HPDE6-E6E7 (cell line): ENCODE results near the gene ZNF610.
A peak's percentile ranks its signal among the peaks of the same experiment; 100 is the strongest.

Experiments used
- DNase-seq: peaks from one replicate; pipeline ENCODE4 v3.0.0; 2011; ENCODE audit warnings: missing footprints; ENCODE audit errors: extremely low spot score

Gene ZNF610

DNA sequence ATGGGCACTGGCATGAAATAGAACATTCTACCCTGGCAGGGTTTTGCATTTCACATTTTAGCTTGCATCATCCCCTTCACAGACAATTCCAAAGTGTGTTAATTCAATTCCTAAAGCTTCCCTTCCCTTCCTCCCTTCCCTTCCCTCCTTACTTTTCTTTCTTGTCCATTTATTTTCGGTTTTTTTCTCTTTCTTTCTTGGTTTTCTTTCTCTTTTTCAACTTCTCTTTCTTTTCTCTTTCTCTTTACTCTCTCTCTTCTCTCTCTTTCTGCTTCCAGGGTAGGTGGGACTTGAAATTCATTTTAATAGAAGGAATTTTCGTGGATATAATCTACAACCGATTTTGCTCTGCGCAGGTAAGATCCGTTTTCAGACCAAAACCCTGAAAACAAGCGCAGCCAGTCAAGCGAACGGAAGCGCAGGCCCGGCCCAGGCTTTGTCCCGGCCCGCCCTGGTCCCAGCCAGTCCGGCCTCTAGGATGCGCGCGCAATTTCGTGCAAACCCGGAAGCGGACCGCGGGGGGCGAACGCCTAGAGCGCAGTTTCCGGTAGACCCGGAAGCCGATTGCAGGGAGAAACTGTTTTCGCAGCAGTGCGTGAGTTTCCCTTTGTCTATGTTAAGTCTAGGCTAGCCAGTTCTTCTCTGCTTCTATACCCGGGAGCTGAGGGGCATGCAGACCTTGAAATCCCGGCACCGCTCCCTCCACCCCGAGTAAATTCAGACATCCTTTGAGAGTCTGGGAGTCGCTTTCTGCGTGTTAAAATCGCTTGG, 61.5 kb downstream of the ZNF610 start, which contains the start of gene ZNF528:
TSS of gene ZNF528 (plus strand) at position 540 of the 771 bp plus-strand sequence. CDS start 4,165 bp downstream, outside the sequence.
- DNase-seq = peak; percentile 98

DNA sequence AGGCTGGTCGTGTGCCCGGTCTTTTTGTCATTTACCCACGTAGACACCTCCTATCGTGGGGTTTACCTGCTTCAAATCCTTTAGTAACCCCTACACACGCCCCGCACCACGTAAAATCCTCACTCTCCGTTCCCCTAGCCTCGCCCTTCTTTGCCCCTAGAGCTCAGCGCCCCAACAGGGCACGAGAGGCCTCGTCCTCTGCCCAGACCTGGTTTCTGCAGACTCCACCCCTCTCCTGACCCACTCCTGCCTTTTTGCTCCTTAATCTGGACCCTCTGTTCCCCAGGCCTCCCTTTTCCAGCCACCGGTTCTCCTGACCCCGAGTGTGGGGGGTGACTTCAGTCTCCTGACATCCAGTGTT, 62.0 kb downstream of the ZNF610 start:
- peak; percentile 36 for DNase-seq

GRCh38 chr19:52410276-52410675, 74.2 kb downstream of the ZNF610 start:
- DNase-seq = no peak

GRCh38 chr19:52415711-52416110, 79.7 kb downstream of the ZNF610 start:
- no peak for DNase-seq
